Measurements from ENCODE around the gene IL17REL.

The IL17REL gene

DNA sequence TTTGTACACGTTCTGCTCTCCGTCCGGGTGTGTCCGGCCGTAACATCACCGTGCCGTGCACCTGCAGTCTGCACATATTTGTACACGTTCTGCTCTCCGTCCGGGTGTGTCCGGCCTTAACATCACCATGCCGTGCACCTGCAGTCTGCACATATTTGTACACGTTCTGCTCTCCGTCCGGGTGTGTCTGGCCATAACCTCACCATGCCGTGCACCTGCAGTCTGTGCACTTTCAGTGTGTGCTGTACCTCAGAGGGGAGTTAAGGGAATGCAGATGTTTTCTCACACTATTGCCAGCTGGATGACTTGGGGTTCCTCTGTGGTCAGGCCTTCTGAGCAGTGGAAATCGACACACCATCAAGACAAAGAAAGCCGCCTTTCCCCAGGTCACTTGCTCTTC, 41.3 kb upstream of the IL17REL start:
- Histone ChIP-seq H3K4me1 (ENCODE audit: control insufficient read depth, insufficient read depth, low read length) (no peaks in the 10 kb centered on the region), H3K36me3 (ENCODE audit: control insufficient read depth, insufficient read depth, low read length) (no peaks in the 10 kb centered on the region), H3K9me3 (ENCODE audit: control insufficient read depth, low read length) (no peaks in the 10 kb centered on the region), H3K27me3 (ENCODE audit: control insufficient read depth, insufficient read depth, low read length) (peaks cover 25% of the 10 kb centered on the region), H3K9ac (ENCODE audit: low read length) (no peak overlapping the region), H3K4me3 (ENCODE audit: low read length) (no peak overlapping the region)

DNA sequence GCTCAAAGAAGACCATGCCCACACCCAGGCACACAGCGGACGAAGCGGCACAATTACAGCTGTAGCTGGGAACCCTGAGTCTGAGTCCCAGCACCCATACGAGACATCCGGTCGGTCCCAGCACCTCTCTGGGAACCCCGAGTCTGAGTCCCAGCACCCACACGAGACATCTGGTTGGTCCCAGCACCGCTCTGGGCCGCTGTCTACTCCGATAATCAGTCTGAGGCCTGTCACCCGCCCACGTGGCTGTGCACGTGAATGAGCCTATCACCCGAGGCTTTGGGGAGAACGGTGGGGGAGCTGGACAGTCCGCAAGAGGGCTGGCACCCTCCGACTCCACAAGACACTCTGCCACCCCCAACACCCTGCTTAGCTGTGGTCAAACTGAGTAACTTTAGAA, 39.4 kb upstream of the IL17REL start:
- no peaks in the 10 kb centered on the region for H3K36me3 ChIP-seq (ENCODE audit: control insufficient read depth, insufficient read depth, low read length)
- no peaks in the 10 kb centered on the region for H3K4me1 ChIP-seq (ENCODE audit: control insufficient read depth, insufficient read depth, low read length)
- no peaks in the 10 kb centered on the region for H3K9me3 ChIP-seq (ENCODE audit: control insufficient read depth, low read length)
- no peak overlapping the region for H3K4me3 ChIP-seq (ENCODE audit: low read length)
- peaks cover 8% of the 10 kb centered on the region for H3K27me3 ChIP-seq (ENCODE audit: control insufficient read depth, insufficient read depth, low read length)
- no peak overlapping the region for H3K9ac ChIP-seq (ENCODE audit: low read length)

- H3K4me3 ChIP-seq (ENCODE audit: low read length): no peak overlapping the region
- H3K4me1 ChIP-seq (ENCODE audit: control insufficient read depth, insufficient read depth, low read length): no peaks in the 10 kb centered on the region
- no peak overlapping the region for H3K9ac ChIP-seq (ENCODE audit: low read length)
- no peaks in the 10 kb centered on the region for H3K9me3 ChIP-seq (ENCODE audit: control insufficient read depth, low read length)
- peaks cover 5% of the 10 kb centered on the region for H3K27me3 ChIP-seq (ENCODE audit: control insufficient read depth, insufficient read depth, low read length)
- H3K36me3 ChIP-seq (ENCODE audit: control insufficient read depth, insufficient read depth, low read length): no peaks in the 10 kb centered on the region
These were observed 37.0 kb upstream of the IL17REL start for GRCh38 chr22:50049299-50050195.

- no peak overlapping the region for H3K4me3 ChIP-seq (ENCODE audit: low read length)
- no peaks in the 10 kb centered on the region for H3K36me3 ChIP-seq (ENCODE audit: control insufficient read depth, insufficient read depth, low read length)
- H3K27me3 ChIP-seq (ENCODE audit: control insufficient read depth, insufficient read depth, low read length): peaks cover 2% of the 10 kb centered on the region
- H3K9me3 ChIP-seq (ENCODE audit: control insufficient read depth, low read length): no peaks in the 10 kb centered on the region
- no peak overlapping the region for H3K9ac ChIP-seq (ENCODE audit: low read length)
- no peaks in the 10 kb centered on the region for H3K4me1 ChIP-seq (ENCODE audit: control insufficient read depth, insufficient read depth, low read length)
These were observed 36.3 kb upstream of the IL17REL start for GRCh38 chr22:50048836-50049235.

- H3K4me1 ChIP-seq (ENCODE audit: control insufficient read depth, insufficient read depth, low read length): no peaks in the 10 kb centered on the region
- H3K9me3 ChIP-seq (ENCODE audit: control insufficient read depth, low read length): no peaks in the 10 kb centered on the region
- H3K27me3 ChIP-seq (ENCODE audit: control insufficient read depth, insufficient read depth, low read length): no peaks in the 10 kb centered on the region
- no peak overlapping the region for H3K9ac ChIP-seq (ENCODE audit: low read length)
- H3K4me3 ChIP-seq (ENCODE audit: low read length): no peak overlapping the region
- no peaks in the 10 kb centered on the region for H3K36me3 ChIP-seq (ENCODE audit: control insufficient read depth, insufficient read depth, low read length)
These were observed 35.6 kb upstream of the IL17REL start for GRCh38 chr22:50048061-50048765.

DNA sequence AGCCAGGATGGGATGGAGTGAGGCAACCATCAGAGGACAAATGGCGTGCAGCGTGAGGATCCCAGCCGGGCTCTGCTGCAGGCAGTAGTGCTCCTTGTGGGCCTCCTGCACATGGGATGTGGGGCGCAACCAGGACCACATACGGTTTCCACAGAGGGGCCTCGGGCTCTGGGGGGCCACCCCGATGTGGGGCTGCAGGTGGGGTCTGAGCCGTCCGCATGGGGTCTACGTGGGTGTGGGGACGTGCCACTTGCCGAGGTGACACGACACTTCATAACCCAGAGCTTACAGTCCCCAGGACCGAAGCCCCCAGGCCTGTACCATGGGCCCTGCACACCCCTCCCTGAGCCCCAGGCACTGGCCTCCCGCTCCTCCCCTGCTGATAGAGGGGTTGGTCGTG, 34.8 kb upstream of the IL17REL start:
- H3K4me3 ChIP-seq (ENCODE audit: low read length): no peak overlapping the region
- no peaks in the 10 kb centered on the region for H3K27me3 ChIP-seq (ENCODE audit: control insufficient read depth, insufficient read depth, low read length)
- H3K36me3 ChIP-seq (ENCODE audit: control insufficient read depth, insufficient read depth, low read length): no peaks in the 10 kb centered on the region
- H3K4me1 ChIP-seq (ENCODE audit: control insufficient read depth, insufficient read depth, low read length): no peaks in the 10 kb centered on the region
- no peaks in the 10 kb centered on the region for H3K9me3 ChIP-seq (ENCODE audit: control insufficient read depth, low read length)
- H3K9ac ChIP-seq (ENCODE audit: low read length): no peak overlapping the region

- Histone ChIP-seq H3K36me3 (ENCODE audit: control insufficient read depth, insufficient read depth, low read length) (no peaks in the 10 kb centered on the region), H3K27me3 (ENCODE audit: control insufficient read depth, insufficient read depth, low read length) (no peaks in the 10 kb centered on the region), H3K9ac (ENCODE audit: low read length) (no peak overlapping the region), H3K4me1 (ENCODE audit: control insufficient read depth, insufficient read depth, low read length) (no peaks in the 10 kb centered on the region), H3K4me3 (ENCODE audit: low read length) (no peak overlapping the region), H3K9me3 (ENCODE audit: control insufficient read depth, low read length) (no peaks in the 10 kb centered on the region)
These were observed 34.1 kb upstream of the IL17REL start for GRCh38 chr22:50046481-50047245.

GRCh38 chr22:50046019-50046415, 33.5 kb upstream of the IL17REL start:
- Histone ChIP-seq H3K9me3 (ENCODE audit: control insufficient read depth, low read length) (no peaks in the 10 kb centered on the region), H3K36me3 (ENCODE audit: control insufficient read depth, insufficient read depth, low read length) (no peaks in the 10 kb centered on the region), H3K27me3 (ENCODE audit: control insufficient read depth, insufficient read depth, low read length) (no peaks in the 10 kb centered on the region), H3K4me1 (ENCODE audit: control insufficient read depth, insufficient read depth, low read length) (no peaks in the 10 kb centered on the region), H3K4me3 (ENCODE audit: low read length) (no peak overlapping the region), H3K9ac (ENCODE audit: low read length) (no peak overlapping the region)

DNA sequence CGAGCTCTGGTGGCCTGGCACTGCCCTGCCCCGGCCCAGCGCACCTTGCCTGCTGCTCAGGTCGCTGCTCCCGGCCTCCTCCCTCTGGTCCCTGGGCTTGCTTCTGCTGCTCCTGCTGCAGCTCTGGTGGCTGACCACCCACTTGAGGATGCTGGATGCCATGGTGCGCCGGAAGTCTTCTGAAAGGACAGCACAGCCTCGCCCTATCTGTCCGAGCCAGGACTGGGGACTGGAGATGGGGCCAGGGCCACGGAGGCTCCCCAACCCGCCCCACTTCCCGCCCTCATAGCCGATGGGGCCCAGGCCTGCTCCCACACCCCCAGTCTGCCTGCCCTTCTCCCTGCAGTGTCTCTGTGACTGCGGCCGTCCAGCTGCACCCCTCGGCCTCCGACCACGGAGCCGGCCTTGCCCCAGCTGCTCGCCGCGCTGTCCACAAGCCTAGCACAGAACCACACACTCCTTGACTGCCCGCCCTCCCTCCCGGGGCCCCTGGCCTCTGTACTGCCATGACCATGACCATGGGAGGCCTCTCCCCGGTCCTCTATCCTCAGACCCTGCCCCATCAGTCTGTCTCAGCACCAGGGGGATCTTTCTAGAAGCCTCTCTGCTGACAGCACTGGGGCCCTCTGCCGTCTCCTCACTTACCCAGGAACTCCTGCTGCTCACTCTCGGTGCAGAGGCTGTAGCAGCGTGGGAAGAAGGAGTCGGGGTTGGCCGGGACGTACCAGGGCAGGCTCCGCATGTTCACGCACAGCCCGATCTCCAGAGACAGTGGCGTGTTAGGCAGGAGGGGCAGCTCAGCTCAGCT, 32.9 kb upstream of the IL17REL start:
- Histone ChIP-seq H3K27me3 (ENCODE audit: control insufficient read depth, insufficient read depth, low read length) (no peaks in the 10 kb centered on the region), H3K9ac (ENCODE audit: low read length) (no peak overlapping the region), H3K4me1 (ENCODE audit: control insufficient read depth, insufficient read depth, low read length) (no peaks in the 10 kb centered on the region), H3K4me3 (ENCODE audit: low read length) (no peak overlapping the region), H3K9me3 (ENCODE audit: control insufficient read depth, low read length) (no peaks in the 10 kb centered on the region), H3K36me3 (ENCODE audit: control insufficient read depth, insufficient read depth, low read length) (no peaks in the 10 kb centered on the region)

DNA sequence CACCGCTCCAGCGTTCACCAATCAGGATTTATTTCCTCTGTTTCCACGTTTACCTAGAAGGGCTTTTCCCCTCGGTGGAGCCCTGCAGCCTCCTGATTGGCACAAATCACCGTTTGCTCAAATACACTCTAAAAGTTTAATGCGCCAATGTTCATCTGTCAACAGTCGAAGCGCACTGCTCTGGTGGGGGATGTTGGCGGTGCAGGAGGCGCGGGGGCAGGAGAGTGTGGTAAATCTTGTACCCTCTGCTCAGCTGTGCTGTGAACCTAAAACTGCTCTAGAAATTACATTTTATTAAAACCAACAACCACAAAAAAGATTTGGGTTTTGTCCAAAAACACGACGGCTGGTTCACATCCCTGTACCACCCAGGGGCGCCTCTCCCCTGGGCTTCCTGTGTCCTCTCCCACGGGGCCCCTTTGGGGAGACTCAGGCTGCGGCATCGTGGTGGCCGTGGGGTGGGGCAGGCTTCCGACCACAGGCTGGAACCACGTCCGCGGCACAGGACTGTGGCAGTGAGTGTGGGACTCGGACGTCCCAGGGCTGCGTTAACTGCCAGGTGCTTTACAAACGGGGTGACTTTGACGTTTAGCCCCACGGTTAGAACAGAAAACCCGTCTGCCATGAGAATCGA, 32.0 kb upstream of the IL17REL start:
- Histone ChIP-seq H3K9ac (ENCODE audit: low read length) (no peak overlapping the region), H3K36me3 (ENCODE audit: control insufficient read depth, insufficient read depth, low read length) (no peaks in the 10 kb centered on the region), H3K27me3 (ENCODE audit: control insufficient read depth, insufficient read depth, low read length) (no peaks in the 10 kb centered on the region), H3K9me3 (ENCODE audit: control insufficient read depth, low read length) (no peaks in the 10 kb centered on the region), H3K4me3 (ENCODE audit: low read length) (no peak overlapping the region), H3K4me1 (ENCODE audit: control insufficient read depth, insufficient read depth, low read length) (no peaks in the 10 kb centered on the region)

DNA sequence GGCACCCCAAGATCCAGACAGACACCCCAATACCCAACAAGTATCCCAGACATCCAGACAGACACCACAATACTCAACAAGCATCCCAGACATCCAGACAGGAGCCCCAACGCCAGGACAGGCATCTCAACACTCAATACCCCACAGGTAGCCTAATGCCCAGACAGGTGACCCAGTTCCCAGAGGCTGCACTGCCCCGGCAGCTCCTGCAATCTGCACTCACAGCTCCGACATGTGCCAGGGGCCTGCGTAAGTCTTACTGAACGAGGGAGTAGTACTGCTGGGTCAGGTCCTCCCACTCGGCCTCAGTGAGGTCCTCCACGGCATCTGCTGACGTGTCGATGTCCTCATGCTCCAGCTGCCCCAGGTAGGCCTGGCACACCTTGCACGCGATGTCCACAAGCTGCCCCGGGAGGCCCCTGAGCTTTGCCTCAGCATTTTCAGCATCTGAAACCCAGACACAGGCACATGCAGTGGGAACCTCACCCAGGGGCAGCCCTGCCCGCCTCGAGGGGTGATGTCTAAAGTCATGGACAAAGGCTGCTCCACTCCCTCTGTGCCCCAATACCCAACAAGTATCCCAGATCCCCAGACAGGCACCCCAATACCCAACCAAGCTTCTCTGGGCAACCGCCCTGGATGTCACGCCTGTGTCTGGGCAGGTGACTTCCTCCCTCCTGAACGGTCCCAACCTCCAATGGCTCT, 28.9 kb upstream of the IL17REL start:
- Histone ChIP-seq H3K4me1 (ENCODE audit: control insufficient read depth, insufficient read depth, low read length) (no peaks in the 10 kb centered on the region), H3K27me3 (ENCODE audit: control insufficient read depth, insufficient read depth, low read length) (no peaks in the 10 kb centered on the region), H3K36me3 (ENCODE audit: control insufficient read depth, insufficient read depth, low read length) (no peaks in the 10 kb centered on the region), H3K9ac (ENCODE audit: low read length) (no peak overlapping the region), H3K9me3 (ENCODE audit: control insufficient read depth, low read length) (no peaks in the 10 kb centered on the region), H3K4me3 (ENCODE audit: low read length) (no peak overlapping the region)
